Measurements from ENCODE around the gene CFAP99. TPM values are rescaled to one million over a fixed set of nuclear protein-coding genes. Genes with fewer than 3 reads are reported as not detected.

Gene CFAP99
- polyA plus RNA-seq, 1 donor (not counting 4 experiments of a cell fraction or from before 2014, with no cell fraction given): not detected

DNA sequence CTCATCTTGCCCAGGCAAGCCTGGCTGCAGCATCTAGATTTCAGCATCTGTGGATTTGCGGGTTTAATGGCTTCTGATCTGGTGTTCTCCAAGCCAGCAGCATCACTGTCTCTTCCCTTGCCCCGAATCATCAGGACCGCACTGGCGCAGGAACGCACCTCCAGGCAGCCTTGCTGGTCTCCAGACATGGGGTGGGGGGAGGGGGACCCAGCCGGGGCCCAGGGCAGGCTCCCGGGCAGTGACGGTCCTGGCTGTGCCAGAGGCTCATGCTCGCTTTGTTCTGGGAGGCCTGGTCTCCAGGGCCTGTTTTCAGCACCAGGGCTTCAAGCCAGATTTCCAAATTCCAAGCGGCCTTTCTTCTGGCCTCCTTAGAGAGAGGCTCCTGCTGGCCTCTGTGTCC is 4.9 kb downstream of the CFAP99 start:
- Histone ChIP-seq H2AFZ (ENCODE audit: control insufficient read depth, low read length) (no peak overlapping the region), H3K4me3 (ENCODE audit: control insufficient read depth in 2 of 3, extremely low read depth in 1 of 3, insufficient read depth in 2 of 3, low read depth in 1 of 3, low read length in 3 of 3) (no peak overlapping the region), H3K4me2 (ENCODE audit: control insufficient read depth, extremely low read depth, insufficient read depth, low read depth, low read length) (no peak overlapping the region), H3K36me3 (ENCODE audit: control insufficient read depth in 2 of 2, extremely low read depth in 1 of 2, insufficient read depth in 2 of 2, low read length in 2 of 2) (no peaks in the 10 kb centered on the region), H3K9me1 (ENCODE audit: control insufficient read depth, extremely low read depth, insufficient read depth, low read length) (no peaks in the 10 kb centered on the region), H3K9me3 (ENCODE audit: control insufficient read depth, low read depth, low read length) (no peaks in the 10 kb centered on the region), H3K27ac (ENCODE audit: control insufficient read depth, insufficient read depth, low read length) (no peak overlapping the region), H3K27me3 (ENCODE audit: control insufficient read depth, extremely low read depth, insufficient read depth, low read length) (peaks cover 39% of the 10 kb centered on the region), H4K20me1 (ENCODE audit: control insufficient read depth, extremely low read depth, insufficient read depth, low read length) (no peaks in the 10 kb centered on the region), H3K9ac (ENCODE audit: control insufficient read depth, extremely low read depth, insufficient read depth, low read length) (no peak overlapping the region), H3K4me1 (ENCODE audit: control insufficient read depth, extremely low read depth, insufficient read depth, low read length) (peaks cover 3% of the 10 kb centered on the region), H3K79me2 (ENCODE audit: control insufficient read depth, insufficient read depth, low read length) (no peaks in the 10 kb centered on the region)
- DNase-seq (ENCODE audit: low read depth, low spot score) (no peak), FAIRE-seq (no peak)
- dilution Hi-C loops (cut with MboI; ENCODE audit: extremely low pct_ligation_motif_present, low sequenced_read_pairs): no loop called here
- TF ChIP-seq, protein P1, sequence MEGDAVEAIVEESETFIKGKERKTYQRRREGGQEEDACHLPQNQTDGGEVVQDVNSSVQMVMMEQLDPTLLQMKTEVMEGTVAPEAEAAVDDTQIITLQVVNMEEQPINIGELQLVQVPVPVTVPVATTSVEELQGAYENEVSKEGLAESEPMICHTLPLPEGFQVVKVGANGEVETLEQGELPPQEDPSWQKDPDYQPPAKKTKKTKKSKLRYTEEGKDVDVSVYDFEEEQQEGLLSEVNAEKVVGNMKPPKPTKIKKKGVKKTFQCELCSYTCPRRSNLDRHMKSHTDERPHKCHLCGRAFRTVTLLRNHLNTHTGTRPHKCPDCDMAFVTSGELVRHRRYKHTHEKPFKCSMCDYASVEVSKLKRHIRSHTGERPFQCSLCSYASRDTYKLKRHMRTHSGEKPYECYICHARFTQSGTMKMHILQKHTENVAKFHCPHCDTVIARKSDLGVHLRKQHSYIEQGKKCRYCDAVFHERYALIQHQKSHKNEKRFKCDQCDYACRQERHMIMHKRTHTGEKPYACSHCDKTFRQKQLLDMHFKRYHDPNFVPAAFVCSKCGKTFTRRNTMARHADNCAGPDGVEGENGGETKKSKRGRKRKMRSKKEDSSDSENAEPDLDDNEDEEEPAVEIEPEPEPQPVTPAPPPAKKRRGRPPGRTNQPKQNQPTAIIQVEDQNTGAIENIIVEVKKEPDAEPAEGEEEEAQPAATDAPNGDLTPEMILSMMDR (optimal IDR thresholded peaks at IDR 0.05 in 1 of 3, IDR thresholded peaks at IDR 0.05 in 1 of 3, conservative IDR thresholded peaks at IDR 0.05 in 1 of 3; ENCODE audit: extremely low read depth in 1 of 3, insufficient read depth in 2 of 3, low read length in 3 of 3): no peak
- TF ChIP-seq EZH2 (IDR thresholded peaks at IDR 0.05; ENCODE audit: low read length): no peak

DNA sequence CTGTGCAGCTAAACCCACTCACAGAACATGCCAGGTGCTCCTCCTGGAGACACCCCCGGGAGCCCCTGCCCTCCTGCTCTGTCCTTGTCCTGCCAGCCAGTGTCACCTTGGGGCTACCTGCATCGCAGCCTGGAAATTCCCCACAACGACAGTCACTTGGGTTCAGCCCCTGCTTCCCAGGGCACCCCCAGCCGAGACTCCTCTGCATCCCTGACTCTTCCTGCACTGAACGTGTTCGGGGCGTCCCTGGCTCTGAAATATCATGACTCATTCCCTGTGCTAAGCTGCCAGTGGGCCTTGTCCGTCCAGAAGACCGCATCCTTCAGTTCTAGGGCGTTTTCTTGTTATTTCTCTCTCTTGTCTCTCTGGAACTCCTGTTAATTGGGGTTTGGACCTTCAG is 5.8 kb downstream of the CFAP99 start:
- DNase-seq (ENCODE audit: low read depth, low spot score) (no peak), FAIRE-seq (no peak)
- Histone ChIP-seq H3K36me3 (ENCODE audit: control insufficient read depth in 2 of 2, extremely low read depth in 1 of 2, insufficient read depth in 2 of 2, low read length in 2 of 2) (no peaks in the 10 kb centered on the region), H3K9ac (ENCODE audit: control insufficient read depth, extremely low read depth, insufficient read depth, low read length) (no peak overlapping the region), H3K27ac (ENCODE audit: control insufficient read depth, insufficient read depth, low read length) (no peak overlapping the region), H2AFZ (ENCODE audit: control insufficient read depth, low read length) (no peak overlapping the region), H3K4me3 (ENCODE audit: control insufficient read depth in 2 of 3, extremely low read depth in 1 of 3, insufficient read depth in 2 of 3, low read depth in 1 of 3, low read length in 3 of 3) (no peak overlapping the region), H3K79me2 (ENCODE audit: control insufficient read depth, insufficient read depth, low read length) (no peaks in the 10 kb centered on the region), H3K9me1 (ENCODE audit: control insufficient read depth, extremely low read depth, insufficient read depth, low read length) (no peaks in the 10 kb centered on the region), H3K4me1 (ENCODE audit: control insufficient read depth, extremely low read depth, insufficient read depth, low read length) (no peaks in the 10 kb centered on the region), H3K27me3 (ENCODE audit: control insufficient read depth, extremely low read depth, insufficient read depth, low read length) (peaks cover 33% of the 10 kb centered on the region), H3K4me2 (ENCODE audit: control insufficient read depth, extremely low read depth, insufficient read depth, low read depth, low read length) (no peak overlapping the region), H4K20me1 (ENCODE audit: control insufficient read depth, extremely low read depth, insufficient read depth, low read length) (no peaks in the 10 kb centered on the region), H3K9me3 (ENCODE audit: control insufficient read depth, low read depth, low read length) (no peaks in the 10 kb centered on the region)
- no peak for TF ChIP-seq EZH2 (IDR thresholded peaks at IDR 0.05; ENCODE audit: low read length)
- TF ChIP-seq, protein P1 (optimal IDR thresholded peaks at IDR 0.05 in 1 of 3, IDR thresholded peaks at IDR 0.05 in 1 of 3, conservative IDR thresholded peaks at IDR 0.05 in 1 of 3; ENCODE audit: extremely low read depth in 1 of 3, insufficient read depth in 2 of 3, low read length in 3 of 3): no peak
- dilution Hi-C loops (cut with MboI; ENCODE audit: extremely low pct_ligation_motif_present, low sequenced_read_pairs): no loop called here

Measured in keratinocyte (primary cell).